IPS-15b (cell line): Measurements from ENCODE around the gene ANXA2.

Experiments
- H3K27me3 ChIP-seq: one replicate; pipeline ENCODE4 v1.6.1; 2013; ENCODE audit warnings: low read length; ENCODE audit not compliant: control insufficient read depth, insufficient read depth
- H3K36me3 ChIP-seq: one replicate; pipeline ENCODE4 v1.6.1; 2013; ENCODE audit warnings: low read length; ENCODE audit not compliant: control insufficient read depth, insufficient read depth
- H3K4me1 ChIP-seq: one replicate; pipeline ENCODE4 v1.6.1; 2013; ENCODE audit warnings: mild to moderate bottlenecking, low read length; ENCODE audit not compliant: control insufficient read depth, insufficient read depth
- H3K4me3 ChIP-seq: one replicate; pipeline ENCODE4 v1.5.1; 2013; ENCODE audit warnings: low read depth, low read length
- H3K9ac ChIP-seq: one replicate; pipeline ENCODE4 v1.6.1; 2013; ENCODE audit warnings: low read depth, mild to moderate bottlenecking, low read length
- H3K9me3 ChIP-seq: one replicate; pipeline ENCODE4 v1.6.1; 2013; ENCODE audit warnings: mild to moderate bottlenecking, low read length; ENCODE audit not compliant: control insufficient read depth, insufficient read depth

Gene ANXA2

GRCh38 chr15:60384526-60385126, 13.2 kb downstream of the ANXA2 start:
- Histone ChIP-seq H3K4me3 (no peak overlapping the region), H3K9ac (no peak overlapping the region), H3K36me3 (no peaks in the 10 kb centered on the region), H3K4me1 (no peaks in the 10 kb centered on the region), H3K27me3 (no peaks in the 10 kb centered on the region), H3K9me3 (no peaks in the 10 kb centered on the region)

- no peak overlapping the region for H3K4me3 ChIP-seq
- no peaks in the 10 kb centered on the region for H3K9me3 ChIP-seq
- no peaks in the 10 kb centered on the region for H3K4me1 ChIP-seq
- no peaks in the 10 kb centered on the region for H3K27me3 ChIP-seq
- no peak overlapping the region for H3K9ac ChIP-seq
- H3K36me3 ChIP-seq: no peaks in the 10 kb centered on the region
Measured at GRCh38 chr15:60384053-60384452, 13.7 kb downstream of the ANXA2 start.

GRCh38 chr15:60382773-60383674, 14.8 kb downstream of the ANXA2 start:
- H3K4me1 ChIP-seq: no peaks in the 10 kb centered on the region
- no peaks in the 10 kb centered on the region for H3K27me3 ChIP-seq
- H3K9ac ChIP-seq: no peak overlapping the region
- H3K36me3 ChIP-seq: no peaks in the 10 kb centered on the region
- no peaks in the 10 kb centered on the region for H3K9me3 ChIP-seq
- no peak overlapping the region for H3K4me3 ChIP-seq

- H3K4me1 ChIP-seq: no peaks in the 10 kb centered on the region
- no peaks in the 10 kb centered on the region for H3K36me3 ChIP-seq
- H3K27me3 ChIP-seq: no peaks in the 10 kb centered on the region
- H3K9ac ChIP-seq: no peak overlapping the region
- no peaks in the 10 kb centered on the region for H3K9me3 ChIP-seq
- H3K4me3 ChIP-seq: no peak overlapping the region
Measured at GRCh38 chr15:60381148-60381788, 16.5 kb downstream of the ANXA2 start.

- Histone ChIP-seq H3K4me3 (no peak overlapping the region), H3K9me3 (no peaks in the 10 kb centered on the region), H3K4me1 (peaks cover 5% of the 10 kb centered on the region), H3K9ac (no peak overlapping the region), H3K36me3 (no peaks in the 10 kb centered on the region), H3K27me3 (no peaks in the 10 kb centered on the region)
Measured at GRCh38 chr15:60379525-60380274, 18.1 kb downstream of the ANXA2 start.

- H3K4me1 ChIP-seq: peaks cover 9% of the 10 kb centered on the region
- no peak overlapping the region for H3K4me3 ChIP-seq
- no peaks in the 10 kb centered on the region for H3K36me3 ChIP-seq
- H3K9me3 ChIP-seq: no peaks in the 10 kb centered on the region
- no peaks in the 10 kb centered on the region for H3K27me3 ChIP-seq
- no peak overlapping the region for H3K9ac ChIP-seq
Measured at GRCh38 chr15:60379185-60379524, 18.6 kb downstream of the ANXA2 start.

GRCh38 chr15:60376677-60377095, 21.1 kb downstream of the ANXA2 start:
- no peaks in the 10 kb centered on the region for H3K27me3 ChIP-seq
- H3K36me3 ChIP-seq: no peaks in the 10 kb centered on the region
- no peaks in the 10 kb centered on the region for H3K9me3 ChIP-seq
- H3K4me1 ChIP-seq: peaks cover 11% of the 10 kb centered on the region
- no peak overlapping the region for H3K9ac ChIP-seq
- H3K4me3 ChIP-seq: no peak overlapping the region

- peaks cover 3% of the 10 kb centered on the region for H3K36me3 ChIP-seq
- H3K9me3 ChIP-seq: no peaks in the 10 kb centered on the region
- no peak overlapping the region for H3K4me3 ChIP-seq
- H3K9ac ChIP-seq: no peak overlapping the region
- H3K27me3 ChIP-seq: peaks cover 13% of the 10 kb centered on the region
- peaks cover 11% of the 10 kb centered on the region for H3K4me1 ChIP-seq
Measured at GRCh38 chr15:60375306-60375705, 22.5 kb downstream of the ANXA2 start.

- Histone ChIP-seq H3K9ac (no peak overlapping the region), H3K36me3 (peaks cover 3% of the 10 kb centered on the region), H3K4me3 (no peak overlapping the region), H3K27me3 (peaks cover 20% of the 10 kb centered on the region), H3K4me1 (peaks cover 11% of the 10 kb centered on the region), H3K9me3 (no peaks in the 10 kb centered on the region)
Measured at GRCh38 chr15:60374628-60375081, 23.1 kb downstream of the ANXA2 start.

GRCh38 chr15:60374209-60374608, 23.6 kb downstream of the ANXA2 start:
- H3K4me1 ChIP-seq: peaks cover 11% of the 10 kb centered on the region
- peaks cover 3% of the 10 kb centered on the region for H3K36me3 ChIP-seq
- peaks cover 24% of the 10 kb centered on the region for H3K27me3 ChIP-seq
- no peaks in the 10 kb centered on the region for H3K9me3 ChIP-seq
- no peak overlapping the region for H3K9ac ChIP-seq
- no peak overlapping the region for H3K4me3 ChIP-seq

- Histone ChIP-seq H3K27me3 (peaks cover 29% of the 10 kb centered on the region), H3K4me3 (no peak overlapping the region), H3K4me1 (peaks cover 11% of the 10 kb centered on the region), H3K9me3 (no peaks in the 10 kb centered on the region), H3K9ac (no peak overlapping the region), H3K36me3 (peaks cover 3% of the 10 kb centered on the region)
Measured at GRCh38 chr15:60373745-60374144, 24.0 kb downstream of the ANXA2 start.
